ENCODE measurements around the gene SAP25.
"Not testable (repeated sequence)": the region's sequence is repeated elsewhere in the genome, so short reads cannot be mapped to it uniquely, and the experiment has no call there.

The SAP25 gene

DNA sequence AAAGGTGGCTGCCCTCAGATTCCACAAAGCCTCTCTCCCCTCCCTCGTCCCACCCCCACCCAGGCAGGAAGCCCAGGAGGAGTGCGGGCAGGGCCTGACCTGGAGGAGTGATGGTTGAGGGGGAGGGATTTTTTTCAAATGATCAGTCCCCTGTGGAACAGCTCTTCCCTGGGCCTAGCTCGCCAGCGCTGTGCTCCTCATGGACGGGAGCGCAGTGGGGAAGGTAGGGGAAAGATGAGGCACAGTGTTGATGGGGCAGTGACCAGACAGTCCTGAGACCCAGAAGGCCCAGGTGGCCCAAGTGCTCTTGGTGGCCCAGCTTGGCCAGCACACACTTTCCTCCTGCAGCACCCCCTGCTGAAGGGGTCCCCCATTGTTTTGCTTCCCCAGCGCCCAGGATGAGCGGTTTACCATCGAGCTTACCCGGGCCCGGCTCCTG is 8.5 kb downstream of the SAP25 start:
- DNase-seq, result peak in 2 of 10 donors; percentile 63 to 74
- intact Hi-C loops (cut with DNase I), result no loop called here

DNA sequence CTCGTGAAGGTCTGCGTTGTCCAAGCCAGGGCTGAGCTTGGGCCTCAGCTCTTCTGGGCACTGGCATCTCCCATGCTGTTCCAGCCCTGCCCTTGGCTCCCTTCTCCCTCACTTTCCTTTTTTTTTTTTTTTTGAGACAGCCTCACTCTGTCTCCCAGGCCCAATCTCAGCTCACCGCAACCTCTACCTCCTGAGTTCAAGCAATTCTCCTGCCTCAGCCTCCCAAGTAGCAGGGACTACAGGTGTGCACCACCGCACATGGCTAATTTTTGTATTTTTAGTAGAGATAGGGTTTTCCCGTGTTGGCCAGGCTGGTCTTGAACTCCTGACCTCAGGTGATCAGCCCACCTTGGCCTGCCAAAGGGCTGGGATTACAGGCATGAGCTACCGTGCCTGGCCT is 9.3 kb downstream of the SAP25 start:
- intact Hi-C loops (cut with DNase I); DNase-seq: not testable (repeated sequence)

DNA sequence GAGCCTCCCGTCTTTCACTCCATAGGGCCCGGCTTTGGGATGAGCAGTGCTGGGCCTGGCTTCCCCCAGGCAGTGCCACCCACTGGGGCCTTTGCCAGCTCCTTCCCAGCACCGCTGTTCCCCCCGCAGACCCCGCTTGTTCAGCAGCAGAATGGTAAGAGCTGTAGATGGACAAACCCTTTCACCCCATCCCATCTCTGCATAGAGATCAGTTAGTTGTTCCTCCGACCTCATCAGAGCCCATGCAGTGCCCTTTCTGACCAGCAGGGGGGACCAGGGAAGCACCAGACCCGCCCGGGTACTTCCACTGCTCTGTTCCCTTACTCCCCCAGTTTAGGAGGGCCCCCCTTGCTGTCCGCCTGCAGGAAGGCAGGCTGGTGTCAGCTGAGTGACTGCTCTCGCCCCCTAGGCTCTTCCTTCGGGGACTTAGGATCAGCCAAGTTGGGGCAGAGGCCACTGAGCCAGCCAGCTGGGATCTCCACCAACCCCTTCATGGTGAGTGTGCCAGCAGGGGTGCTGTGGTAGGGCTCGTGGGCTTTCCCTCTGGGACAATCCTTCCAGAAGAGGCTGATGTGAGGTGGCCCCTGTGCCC is 9.8 kb downstream of the SAP25 start:
- intact Hi-C loops (cut with DNase I), result no loop called here
- DNase-seq, result peak; percentile 58 to 97 (median 84)

DNA sequence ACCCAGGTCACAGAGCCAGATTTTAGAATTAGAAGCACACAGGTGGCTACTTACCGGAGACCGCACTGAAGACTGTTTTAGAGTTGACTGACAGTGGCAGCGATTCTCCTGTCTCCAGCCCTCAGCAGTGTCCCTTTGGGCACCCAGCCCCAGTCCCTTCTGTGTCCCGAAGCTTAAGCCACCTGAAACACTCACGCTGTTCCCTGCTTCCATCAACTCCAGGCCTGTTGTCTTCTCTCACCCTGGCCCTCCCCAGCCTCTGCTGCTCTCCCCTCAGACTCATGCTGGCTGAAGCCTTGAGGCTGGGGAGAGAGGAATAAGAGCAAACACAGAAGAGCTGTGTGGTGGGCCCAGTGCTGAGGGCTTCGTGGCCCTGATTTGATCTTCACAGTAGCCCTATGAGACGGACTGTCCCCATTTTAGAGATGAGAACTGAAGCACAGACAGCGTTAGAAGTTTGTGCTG is 10.6 kb downstream of the SAP25 start:
- intact Hi-C loops (cut with DNase I), result no loop called here
- DNase-seq, result peak in 2 of 10 donors; percentile 20 to 48

DNA sequence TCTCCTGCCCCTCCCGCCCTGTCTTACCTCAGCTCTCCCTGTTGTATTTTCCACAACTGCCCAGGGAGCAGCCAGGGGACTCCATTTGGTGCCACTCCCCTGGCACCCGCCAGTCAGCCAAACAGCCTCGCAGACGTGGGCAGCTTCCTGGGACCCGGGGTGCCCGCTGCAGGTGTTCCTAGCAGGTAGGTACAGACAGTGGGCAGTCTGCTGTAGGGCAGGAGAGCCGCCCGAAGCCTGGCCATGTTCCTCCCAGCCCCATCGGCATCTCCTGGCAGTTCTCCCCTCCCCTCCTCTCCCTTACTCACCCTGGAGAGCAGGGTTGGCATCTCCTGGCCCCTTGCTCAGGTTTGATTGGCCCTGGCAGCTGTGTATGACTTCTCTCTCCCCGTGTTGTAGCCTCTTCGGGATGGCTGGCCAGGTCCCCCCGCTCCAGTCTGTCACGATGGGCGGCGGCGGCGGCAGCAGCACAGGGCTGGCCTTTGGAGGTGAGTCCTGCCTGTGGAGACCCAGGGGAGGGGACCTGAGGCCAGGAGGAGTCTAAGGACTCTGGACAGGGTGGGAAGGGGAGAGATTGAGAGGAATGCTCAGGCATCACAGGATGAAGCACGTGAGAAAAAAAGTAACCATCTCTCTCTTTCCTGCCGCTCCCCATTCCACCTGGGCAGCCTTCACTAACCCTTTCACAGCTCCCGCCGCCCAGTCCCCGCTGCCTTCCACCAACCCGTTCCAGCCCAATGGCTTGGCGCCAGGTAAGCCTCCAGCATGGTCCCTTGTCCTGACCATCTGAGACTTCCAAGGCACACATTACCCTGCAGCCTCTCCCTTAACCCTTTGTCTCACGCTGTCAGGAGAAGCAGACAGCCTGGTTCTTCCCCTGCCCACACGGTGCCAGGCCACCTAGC is 11.3 kb downstream of the SAP25 start:
- intact Hi-C loops (cut with DNase I), result no loop called here
- DNase-seq, result peak in 2 of 10 donors; percentile 73 to 79

DNA sequence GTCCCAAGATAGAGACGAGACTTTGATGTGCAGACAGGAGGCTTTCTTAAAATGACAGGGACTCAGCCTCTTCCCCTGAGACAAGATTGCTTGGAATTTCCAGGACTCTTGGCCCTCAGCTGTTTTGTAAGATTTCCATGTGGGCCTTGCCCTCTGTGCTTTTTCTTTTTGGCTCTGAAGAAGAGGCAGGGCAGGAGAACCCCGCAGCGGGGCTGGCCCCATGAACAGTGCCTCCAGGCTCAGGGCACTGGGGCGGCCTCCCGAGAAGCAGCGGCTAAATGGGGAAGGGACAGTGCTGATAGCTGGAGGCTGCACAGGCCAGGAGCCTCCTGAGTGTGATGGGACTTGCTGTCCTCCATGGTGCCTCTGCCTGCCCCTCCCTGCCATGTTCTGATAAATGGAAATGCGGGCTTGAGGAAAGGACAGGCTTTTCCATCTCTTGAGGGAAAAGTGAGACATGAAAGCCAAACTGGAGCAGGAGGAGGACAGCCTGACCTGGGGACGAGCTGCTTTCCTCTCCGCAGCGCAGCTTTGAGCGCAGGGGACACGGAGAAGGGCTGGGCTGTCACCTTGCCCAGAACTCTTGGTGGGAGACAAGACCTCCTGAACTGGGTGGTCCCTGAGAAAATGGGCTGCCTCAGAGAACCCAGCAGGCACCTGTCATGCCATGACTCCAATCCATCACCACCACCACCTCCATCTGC is 12.1 kb downstream of the SAP25 start:
- intact Hi-C loops (cut with DNase I), result no loop called here
- peak in 2 of 10 donors; percentile 65 to 67 for DNase-seq

DNA sequence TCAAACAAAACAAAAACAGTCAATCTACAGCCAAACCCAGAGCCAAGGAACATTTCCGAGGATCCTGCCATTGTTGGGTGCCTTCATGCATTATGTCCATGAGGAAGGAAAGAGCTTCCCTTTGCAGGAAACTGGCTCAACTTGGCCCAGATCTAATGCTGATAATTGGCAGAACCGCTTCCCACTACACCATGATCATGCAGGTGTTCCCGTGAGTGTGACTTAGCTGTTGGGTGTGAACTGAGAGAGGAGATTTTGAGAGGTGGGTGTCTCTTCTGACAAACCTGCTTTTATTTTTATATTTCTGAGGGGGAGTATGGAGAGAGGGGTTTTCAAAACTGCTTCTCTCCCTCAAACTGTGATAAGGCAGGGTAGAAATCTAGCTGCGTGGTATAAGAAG is 14.6 kb downstream of the SAP25 start:
- no peak for DNase-seq
- intact Hi-C loops (cut with DNase I), result loop anchor here (1.0 to 5.0 kb wide), 2 partner anchors 72 to 90 kb away; no protein-coding TSS in a partner anchor

DNA sequence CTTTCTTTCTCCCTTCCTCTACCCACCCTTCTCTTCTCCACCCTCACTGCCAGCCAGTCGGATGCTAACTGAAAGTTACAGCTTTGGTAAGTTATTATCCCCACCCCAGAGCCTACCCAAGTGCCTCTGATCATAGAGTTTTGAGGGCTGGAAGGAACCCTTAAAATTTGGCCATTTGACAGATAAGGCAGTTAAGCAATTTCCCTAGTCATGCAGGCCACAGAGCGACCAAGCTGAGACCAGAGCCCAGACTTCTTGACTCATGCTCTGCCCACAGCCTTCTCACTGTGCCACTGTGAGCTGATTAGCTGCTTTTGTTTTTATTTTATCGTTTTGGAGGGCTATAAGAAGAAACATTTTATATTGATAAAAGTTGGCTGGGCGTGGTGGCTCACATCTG is 17.2 kb downstream of the SAP25 start:
- DNase-seq, result no peak
- intact Hi-C loops (cut with DNase I), result loop anchor here (5.0 kb wide), 1 partner anchor 69 kb away; no protein-coding TSS in a partner anchor

DNA sequence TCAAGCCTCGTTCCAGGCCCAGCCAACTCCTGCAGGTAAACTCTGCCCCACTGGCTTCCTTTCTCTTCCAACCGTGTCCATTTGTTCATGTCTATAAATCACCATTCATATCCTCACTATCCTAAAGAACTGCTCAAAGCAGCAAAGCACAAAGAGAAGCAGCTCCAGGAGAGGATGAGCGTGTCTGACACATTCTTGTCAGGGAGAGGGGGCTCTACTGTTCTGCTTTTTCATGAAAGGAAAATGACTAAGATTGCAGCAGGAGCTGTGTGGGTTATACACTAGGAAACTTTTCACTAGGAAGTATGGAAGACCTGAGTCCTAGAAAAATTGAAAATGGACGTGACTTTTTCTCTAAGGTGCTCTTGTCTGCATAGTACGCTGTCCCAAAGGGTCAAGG is 18.0 kb downstream of the SAP25 start:
- intact Hi-C loops (cut with DNase I), result loop anchor here (5.0 kb wide), 1 partner anchor 68 kb away; no protein-coding TSS in a partner anchor
- no peak for DNase-seq

DNA sequence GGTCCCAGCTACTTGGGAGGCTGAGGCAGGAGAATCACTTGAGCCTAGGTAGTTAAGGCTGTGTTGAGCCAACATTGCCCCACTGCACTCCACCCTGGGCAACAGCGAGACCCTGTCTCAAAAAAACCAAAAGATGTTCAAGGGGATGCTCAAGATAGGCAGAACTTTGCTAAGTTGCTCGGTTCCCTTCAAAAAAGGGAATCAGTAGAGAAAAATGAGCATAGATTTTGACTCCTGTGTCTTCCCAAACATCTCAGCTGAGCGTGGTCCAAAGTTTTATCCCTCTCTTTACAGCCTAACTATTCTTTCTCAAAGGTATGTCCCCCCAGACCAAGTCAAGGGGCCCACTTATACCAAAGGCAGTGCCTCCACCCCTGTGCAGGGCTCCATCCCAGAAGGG is 20.7 kb downstream of the SAP25 start:
- DNase-seq, result no peak
- intact Hi-C loops (cut with DNase I), result no loop called here

DNA sequence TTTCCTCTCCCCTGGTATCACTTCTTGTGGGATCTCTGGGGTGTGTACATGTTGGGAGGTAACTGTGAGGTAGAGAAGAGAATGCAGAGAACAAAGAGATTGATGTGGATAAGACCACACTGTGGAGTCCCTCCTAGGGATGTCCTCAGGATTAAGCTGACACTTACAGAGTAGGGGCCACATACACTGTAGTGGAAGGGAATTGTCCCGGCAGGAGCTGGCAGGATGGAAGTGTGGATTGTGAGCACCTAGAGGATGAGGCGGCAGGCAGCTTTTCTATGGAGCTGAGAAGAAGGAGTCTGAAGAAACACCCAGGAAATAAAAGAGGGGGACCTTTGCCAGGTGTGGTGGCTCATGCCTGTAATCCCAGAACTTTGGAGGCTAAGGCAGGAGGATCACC is 21.2 kb downstream of the SAP25 start:
- DNase-seq, result no peak
- intact Hi-C loops (cut with DNase I), result no loop called here

DNA sequence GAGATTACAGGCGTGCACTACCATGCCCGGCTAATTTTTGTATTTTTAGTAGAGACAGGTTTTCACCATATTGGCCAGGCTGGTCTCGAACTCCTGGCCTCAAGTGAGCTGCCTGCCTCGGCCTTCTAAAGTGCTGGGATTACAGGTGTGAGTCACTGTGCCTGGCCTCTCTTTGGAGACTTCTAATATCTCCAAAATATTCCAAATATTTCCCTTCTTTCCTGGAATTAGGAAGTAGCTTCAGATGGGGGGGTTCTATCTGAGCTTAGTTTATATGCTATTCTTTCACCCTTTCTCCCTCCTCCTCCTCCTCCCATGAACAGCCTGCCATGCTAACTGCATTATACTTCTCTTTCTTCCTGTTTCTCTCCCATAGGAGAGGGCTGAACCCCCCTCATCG is 25.3 kb downstream of the SAP25 start:
- DNase-seq; intact Hi-C loops (cut with DNase I): not testable (repeated sequence)

DNA sequence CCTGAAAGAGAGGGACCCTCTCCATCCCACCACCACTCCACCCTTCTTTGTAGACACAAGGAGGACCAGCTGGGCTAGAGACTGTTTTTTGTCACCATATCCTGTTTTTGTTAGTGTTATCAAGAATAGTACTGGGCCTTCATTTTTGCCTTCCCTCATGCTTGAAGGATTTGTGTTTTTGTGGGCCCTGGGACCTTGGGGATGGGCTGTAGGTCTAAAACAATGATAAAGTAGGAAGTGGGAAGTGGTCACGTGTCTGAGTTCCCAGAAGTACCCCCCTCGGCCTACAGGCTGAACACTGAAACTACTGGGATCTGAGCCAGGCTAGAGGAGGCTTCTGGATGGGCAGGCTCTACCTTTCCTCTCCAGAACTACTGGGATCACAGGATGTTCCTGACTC is 25.8 kb downstream of the SAP25 start:
- intact Hi-C loops (cut with DNase I), result no loop called here
- no peak for DNase-seq

DNA sequence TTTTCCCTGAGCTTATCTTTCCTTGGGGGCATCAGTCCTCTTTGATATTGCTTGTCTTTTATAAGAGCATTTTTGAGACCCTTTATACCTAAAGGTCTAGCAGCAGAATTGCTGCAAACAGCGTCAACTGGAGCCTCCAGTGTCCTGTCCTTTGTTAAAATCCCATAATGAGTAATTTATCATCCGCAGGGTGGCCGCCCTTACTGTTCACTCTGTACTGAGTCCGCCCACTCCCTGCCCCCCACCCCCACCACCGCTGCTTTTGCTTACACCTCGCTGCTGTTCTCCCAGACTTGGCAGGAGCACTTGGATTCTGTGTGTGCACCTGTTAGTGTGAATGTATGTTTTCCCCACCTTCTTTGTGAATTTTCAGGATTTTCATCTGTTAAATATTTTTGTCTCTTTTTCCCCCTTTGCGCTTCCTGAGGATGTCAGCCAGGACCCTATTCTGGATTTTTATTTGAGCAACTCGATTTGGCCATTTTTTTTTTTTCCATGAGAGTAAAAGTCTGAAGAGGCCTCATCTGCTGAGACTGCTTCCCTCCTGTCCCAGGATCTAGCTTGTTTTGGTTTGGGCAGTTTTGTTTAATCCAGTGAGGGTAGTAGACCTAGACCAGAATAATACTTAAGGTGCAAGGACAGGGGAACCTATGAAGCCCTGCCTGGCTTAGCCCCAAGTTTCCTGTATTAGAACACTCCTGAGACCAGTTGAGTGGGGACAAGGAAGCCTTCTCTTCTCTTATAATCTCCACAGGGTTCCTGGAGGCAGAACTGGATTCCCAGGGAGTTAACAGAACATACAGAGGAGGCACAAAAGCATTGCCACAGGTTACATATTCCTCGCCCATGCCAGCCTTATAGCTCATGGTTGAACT is 26.5 kb downstream of the SAP25 start:
- intact Hi-C loops (cut with DNase I), result no loop called here

DNA sequence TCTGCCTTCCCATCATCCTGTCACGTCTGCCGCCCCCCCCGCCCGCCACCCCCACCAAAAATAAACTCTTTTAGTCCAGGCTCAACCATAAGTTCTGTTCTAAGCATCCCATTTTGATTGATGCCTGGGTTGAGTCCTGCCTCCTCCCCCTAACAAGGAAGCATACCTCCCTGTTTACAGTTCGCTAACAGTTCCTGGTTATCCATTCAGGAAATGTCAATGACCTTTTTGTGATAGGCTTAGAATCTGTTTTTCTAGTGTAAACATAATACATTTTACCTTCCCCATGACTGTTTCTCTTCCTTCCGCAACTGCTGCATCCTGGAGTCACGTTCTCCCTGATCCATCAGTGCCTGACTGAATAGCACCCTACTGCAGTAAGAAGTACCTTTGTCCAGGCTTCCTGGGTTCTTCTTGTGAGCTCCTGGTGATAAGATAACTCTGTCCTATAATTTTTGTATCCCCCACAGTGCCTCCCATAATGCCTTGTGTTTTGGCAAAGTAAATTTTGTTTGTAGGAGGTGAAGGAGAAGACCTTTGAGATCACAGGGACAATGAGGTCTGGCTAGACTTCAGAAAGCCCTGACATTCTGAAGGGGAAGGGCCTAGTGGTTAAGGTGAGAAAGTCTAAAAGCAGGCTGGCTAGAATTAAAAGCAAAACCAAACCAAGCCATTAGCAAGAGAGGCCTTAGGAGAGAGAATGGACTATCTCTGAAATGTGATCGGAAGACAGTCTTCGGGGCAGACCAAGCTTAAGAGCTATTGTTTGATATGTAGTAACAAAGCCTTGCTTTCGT is 27.4 kb downstream of the SAP25 start:
- intact Hi-C loops (cut with DNase I), result no loop called here
- DNase-seq, result no peak

More for the DNA sequence above, 26.5 kb downstream of the SAP25 start:
- peak in 1 of 10 donors; percentile 32 for DNase-seq

DNA sequence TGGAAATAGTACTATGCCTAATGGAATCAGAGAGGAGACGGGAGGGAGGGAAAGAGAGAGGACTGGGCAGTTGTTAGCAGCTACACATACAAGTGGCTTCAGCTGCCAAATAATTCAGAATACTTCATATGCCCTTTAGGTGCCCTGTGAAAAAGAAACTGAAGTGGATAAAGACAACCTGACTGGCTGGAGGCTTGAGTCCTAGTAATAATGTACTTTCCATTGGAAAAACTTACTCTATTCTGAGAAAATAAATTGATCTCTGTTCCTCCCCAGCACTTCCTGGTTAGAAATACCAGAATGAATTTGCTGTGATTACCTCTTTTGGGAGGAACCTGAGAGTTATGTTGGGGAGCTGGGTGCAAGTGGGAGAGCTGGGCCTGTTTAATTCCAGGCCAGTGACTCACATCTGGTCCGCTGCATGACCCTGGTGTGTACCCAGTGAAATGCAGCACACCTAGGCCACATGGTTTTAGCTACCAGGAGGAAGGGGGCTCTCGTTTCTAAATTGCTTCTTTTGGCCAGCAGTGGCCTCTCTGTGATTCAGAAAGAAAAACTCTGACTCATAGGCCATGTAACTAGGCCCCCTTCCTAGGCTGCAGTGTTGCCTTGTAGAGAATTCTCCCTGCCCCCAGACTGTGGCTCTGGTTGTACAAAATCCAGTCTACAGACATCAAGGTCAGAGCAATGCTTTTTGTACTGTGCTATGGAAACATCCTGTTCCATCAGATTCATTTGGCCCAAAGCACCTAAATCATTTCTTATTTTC is 28.2 kb downstream of the SAP25 start:
- DNase-seq, result peak in 1 of 10 donors; percentile 43
- intact Hi-C loops (cut with DNase I), result no loop called here

DNA sequence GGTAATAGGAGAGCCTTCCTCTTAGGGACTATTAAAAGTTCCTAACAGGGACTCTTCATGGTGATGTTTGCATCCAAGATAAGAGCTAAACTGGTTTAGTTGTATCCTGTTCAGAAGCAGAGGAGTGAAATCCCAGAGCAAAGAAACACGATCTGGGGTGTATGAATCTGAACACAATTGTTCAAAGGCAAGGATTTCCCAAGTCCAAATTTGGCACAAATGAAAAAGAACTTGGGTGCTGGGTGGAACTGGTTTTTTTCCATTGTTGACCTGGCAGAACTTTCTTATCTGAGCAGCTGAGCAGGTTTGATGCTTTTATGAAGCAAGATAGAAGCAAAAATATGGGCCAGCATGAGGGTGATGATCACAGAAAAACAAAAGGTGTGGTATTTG is 28.7 kb downstream of the SAP25 start:
- no peak for DNase-seq
- intact Hi-C loops (cut with DNase I), result no loop called here

DNA sequence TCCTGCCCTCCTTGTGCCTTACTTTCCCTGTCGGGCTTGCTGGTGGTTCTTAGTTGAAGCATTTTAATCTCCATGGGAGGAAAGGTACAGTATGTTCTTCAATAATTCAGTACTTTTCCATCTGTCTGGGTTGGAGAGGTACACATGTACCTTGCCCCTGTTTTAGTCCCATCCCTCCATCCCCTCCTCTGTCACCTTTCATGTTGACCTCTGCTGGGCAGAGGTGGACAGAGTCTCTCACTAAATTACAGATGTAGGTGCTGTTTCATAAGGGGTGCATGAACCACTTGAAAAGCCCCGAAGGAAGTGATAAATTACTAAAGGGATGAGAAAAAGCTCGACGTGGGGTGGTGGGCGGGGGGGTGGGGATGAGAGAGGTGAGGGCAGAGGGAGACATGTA is 29.3 kb downstream of the SAP25 start:
- intact Hi-C loops (cut with DNase I), result no loop called here
- no peak for DNase-seq

Measured in posterior cingulate gyrus (tissue), 11 donors.